RWPE1 (cell line): ENCODE measurements around the gene SPSB4.

ENCODE experiments used
- CTCF ChIA-PET: fragments of 350-600 bp; sonication (Branson Sonifier 250); formaldehyde crosslinking; extraction: SDS; loops from one replicate; lab custom pipeline; 2021; lab: Yijun Ruan, JAX
- POLR2A ChIA-PET: fragments of 400-600 bp; formaldehyde crosslinking; extraction: SDS; loops from one replicate; lab custom pipeline; 2020; ENCODE audit warnings: antibody characterized with exemption; ENCODE audit not compliant: low non-redundant PET; lab: Yijun Ruan, JAX
- DNase-seq: peaks from one replicate; pipeline ENCODE4 v3.0.0; 2012; ENCODE audit warnings: low spot score
- H3K27ac ChIP-seq: fragments of 450-650 bp; 2 replicates; pipeline ENCODE4 v1.5.1; 2017
- TF ChIP-seq, protein P1 (sequence below): fragments of 450-650 bp; conservative IDR thresholded peaks from 2 replicates; pipeline ENCODE4 v1.5.1; 2017; ENCODE audit warnings: low read depth, mild to moderate bottlenecking

Gene SPSB4

DNA sequence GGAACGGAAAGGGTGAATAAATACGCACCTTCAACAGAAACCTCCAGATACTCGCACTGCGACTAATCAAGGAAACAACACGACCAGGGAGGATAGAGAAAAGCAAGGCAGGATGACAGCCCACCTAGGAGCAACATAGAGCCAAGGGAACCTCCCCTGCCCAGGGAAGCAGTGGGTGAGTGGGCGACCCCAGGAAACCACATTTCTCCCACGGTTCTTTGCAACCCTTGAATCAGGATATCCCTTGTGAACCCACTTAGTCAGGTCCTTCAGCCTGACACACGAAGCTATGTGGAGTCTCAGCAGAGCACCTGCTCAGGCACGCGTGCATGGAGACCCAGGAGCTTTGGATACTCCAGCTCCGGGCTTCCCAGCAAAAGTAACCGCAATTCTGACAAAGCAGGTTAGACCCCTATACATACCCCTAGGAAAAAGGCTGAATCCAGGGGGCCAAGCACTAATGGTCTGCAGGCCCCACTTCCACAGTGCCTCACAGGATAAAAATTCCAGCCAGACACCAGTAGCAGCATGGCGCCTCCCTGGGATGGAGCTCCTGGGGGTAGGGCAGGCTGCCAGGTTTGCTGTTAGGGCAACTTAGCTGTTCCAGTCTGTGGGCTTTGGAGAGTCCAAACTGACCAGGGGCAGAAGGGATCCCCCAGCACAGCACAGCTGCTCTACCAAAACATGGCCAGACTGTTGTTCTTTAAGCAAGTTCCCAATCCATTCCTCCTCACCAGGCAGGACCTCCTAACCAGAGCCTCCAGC lies 142.1 kb downstream of the SPSB4 start:
- no peak overlapping the region for H3K27ac ChIP-seq
- POLR2A ChIA-PET, result no interaction called here
- no peak for DNase-seq
- TF ChIP-seq, protein P1, sequence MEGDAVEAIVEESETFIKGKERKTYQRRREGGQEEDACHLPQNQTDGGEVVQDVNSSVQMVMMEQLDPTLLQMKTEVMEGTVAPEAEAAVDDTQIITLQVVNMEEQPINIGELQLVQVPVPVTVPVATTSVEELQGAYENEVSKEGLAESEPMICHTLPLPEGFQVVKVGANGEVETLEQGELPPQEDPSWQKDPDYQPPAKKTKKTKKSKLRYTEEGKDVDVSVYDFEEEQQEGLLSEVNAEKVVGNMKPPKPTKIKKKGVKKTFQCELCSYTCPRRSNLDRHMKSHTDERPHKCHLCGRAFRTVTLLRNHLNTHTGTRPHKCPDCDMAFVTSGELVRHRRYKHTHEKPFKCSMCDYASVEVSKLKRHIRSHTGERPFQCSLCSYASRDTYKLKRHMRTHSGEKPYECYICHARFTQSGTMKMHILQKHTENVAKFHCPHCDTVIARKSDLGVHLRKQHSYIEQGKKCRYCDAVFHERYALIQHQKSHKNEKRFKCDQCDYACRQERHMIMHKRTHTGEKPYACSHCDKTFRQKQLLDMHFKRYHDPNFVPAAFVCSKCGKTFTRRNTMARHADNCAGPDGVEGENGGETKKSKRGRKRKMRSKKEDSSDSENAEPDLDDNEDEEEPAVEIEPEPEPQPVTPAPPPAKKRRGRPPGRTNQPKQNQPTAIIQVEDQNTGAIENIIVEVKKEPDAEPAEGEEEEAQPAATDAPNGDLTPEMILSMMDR, result no peak
- CTCF ChIA-PET, result interaction anchor here (0.7 to 1.1 kb wide), 5 partner anchors 22 to 259 kb away, joined by 3 to 5 read pairs (median 3); no protein-coding TSS in a partner anchor
